GM19463 (cell line): ENCODE measurements around the gene ADARB2.
"Not testable (repeated sequence)": the region's sequence is repeated elsewhere in the genome, so short reads cannot be mapped to it uniquely, and the experiment has no call there.

Source experiments
- ATAC-seq: cut with Tn5 transposase; IDR thresholded peaks from one replicate; pipeline ENCODE4 v1.9.1; 2021; ENCODE audit warnings: mild to moderate bottlenecking, moderate library complexity; ENCODE audit not compliant: unreplicated experiment

ADARB2 gene

GRCh38 chr10:1362589-1363445, 374.5 kb downstream of the ADARB2 start:
- no peak for ATAC-seq

- no peak for ATAC-seq
These were observed 375.8 kb downstream of the ADARB2 start for GRCh38 chr10:1361411-1362105.

- no peak for ATAC-seq
These were observed 376.7 kb downstream of the ADARB2 start for GRCh38 chr10:1360558-1361164.

GRCh38 chr10:1360011-1360557, 377.2 kb downstream of the ADARB2 start:
- no peak for ATAC-seq

- no peak for ATAC-seq
These were observed 377.7 kb downstream of the ADARB2 start for GRCh38 chr10:1359626-1359955.

- ATAC-seq = no peak
These were observed 378.3 kb downstream of the ADARB2 start for GRCh38 chr10:1358860-1359625.

GRCh38 chr10:1358147-1358546, 379.2 kb downstream of the ADARB2 start:
- ATAC-seq = no peak

- ATAC-seq = no peak
These were observed 381.0 kb downstream of the ADARB2 start for GRCh38 chr10:1356349-1356748.

- no peak for ATAC-seq
These were observed 382.3 kb downstream of the ADARB2 start for GRCh38 chr10:1354809-1355710.

GRCh38 chr10:1352296-1352695, 385.0 kb downstream of the ADARB2 start:
- not testable (repeated sequence) for ATAC-seq

- ATAC-seq = no peak
These were observed 388.6 kb downstream of the ADARB2 start for GRCh38 chr10:1348773-1349050.

- no peak for ATAC-seq
These were observed 389.2 kb downstream of the ADARB2 start for GRCh38 chr10:1347962-1348772.

- no peak for ATAC-seq
These were observed 389.8 kb downstream of the ADARB2 start for GRCh38 chr10:1347525-1347924.

GRCh38 chr10:1346201-1346600, 391.1 kb downstream of the ADARB2 start:
- no peak for ATAC-seq

- no peak for ATAC-seq
These were observed 392.0 kb downstream of the ADARB2 start for GRCh38 chr10:1345368-1345767.

- no peak for ATAC-seq
These were observed 392.5 kb downstream of the ADARB2 start for GRCh38 chr10:1344846-1345245.

GRCh38 chr10:1344408-1344807, 392.9 kb downstream of the ADARB2 start:
- no peak for ATAC-seq

GRCh38 chr10:1343176-1343575, 394.1 kb downstream of the ADARB2 start:
- no peak for ATAC-seq

- ATAC-seq = not testable (repeated sequence)
These were observed 396.3 kb downstream of the ADARB2 start for GRCh38 chr10:1341052-1341451.
